Kidney epithelial cell (primary cell): ENCODE data around the gene GLIS1. TPM values are rescaled to one million over a fixed set of nuclear protein-coding genes. Genes with fewer than 3 reads are reported as not detected.

Experiments
- DNase-seq: peaks from one replicate; pipeline ENCODE4 v3.0.0-alpha.2; 2010; ENCODE audit warnings: low read depth
- H3K27me3 ChIP-seq: 2 replicates; pipeline ENCODE4 v1.6.0; 2011; ENCODE audit warnings: low read length; ENCODE audit not compliant: control insufficient read depth, insufficient read depth
- H3K36me3 ChIP-seq: 2 replicates; pipeline ENCODE4 v1.5.1; 2011; ENCODE audit warnings: low read length; ENCODE audit not compliant: control insufficient read depth, insufficient read depth
- H3K4me3 ChIP-seq: 2 replicates; pipeline ENCODE4 v1.5.1; 2011; ENCODE audit warnings: low read depth, mild to moderate bottlenecking, control low read depth, low read length
- total RNA-seq: library from RNA; depleted of rRNA; stranded (reverse); fragments of >200 nt; gene quantifications from 2 replicates; pipeline ENCODE4 v1.2.3, GENCODE V29; 2015
- TF ChIP-seq, protein P1 (sequence below): IDR thresholded peaks from 2 replicates; pipeline ENCODE4 v1.5.1; 2011; ENCODE audit warnings: mild to moderate bottlenecking, moderate library complexity, low read length, control low read depth, inconsistent platforms; ENCODE audit not compliant: insufficient read depth, poor library complexity, severe bottlenecking

Gene GLIS1
- total RNA-seq, 1 donor from 2014 or later = 0.63 TPM

DNA sequence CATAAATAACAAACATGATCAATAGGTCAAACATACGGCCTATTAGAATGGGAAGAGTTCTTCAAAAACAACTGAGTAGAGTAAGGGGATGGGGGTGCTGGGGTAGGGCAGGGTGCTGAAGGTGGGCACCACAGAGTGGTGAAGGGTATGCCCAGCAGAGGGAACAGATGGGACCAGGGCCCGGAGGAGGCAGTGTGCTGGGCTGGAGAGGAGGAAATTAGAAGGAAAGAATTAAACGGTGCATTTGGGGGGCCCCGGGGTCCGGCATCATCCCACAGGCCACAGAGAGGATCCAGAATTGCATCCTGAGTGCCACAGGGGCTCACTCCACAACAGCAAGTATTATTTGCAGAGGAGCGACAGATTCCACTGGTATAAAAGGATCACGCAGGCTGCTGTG, 94.5 kb downstream of the GLIS1 start:
- H3K36me3 ChIP-seq = no peaks in the 10 kb centered on the region
- no peak for DNase-seq
- TF ChIP-seq, protein P1, sequence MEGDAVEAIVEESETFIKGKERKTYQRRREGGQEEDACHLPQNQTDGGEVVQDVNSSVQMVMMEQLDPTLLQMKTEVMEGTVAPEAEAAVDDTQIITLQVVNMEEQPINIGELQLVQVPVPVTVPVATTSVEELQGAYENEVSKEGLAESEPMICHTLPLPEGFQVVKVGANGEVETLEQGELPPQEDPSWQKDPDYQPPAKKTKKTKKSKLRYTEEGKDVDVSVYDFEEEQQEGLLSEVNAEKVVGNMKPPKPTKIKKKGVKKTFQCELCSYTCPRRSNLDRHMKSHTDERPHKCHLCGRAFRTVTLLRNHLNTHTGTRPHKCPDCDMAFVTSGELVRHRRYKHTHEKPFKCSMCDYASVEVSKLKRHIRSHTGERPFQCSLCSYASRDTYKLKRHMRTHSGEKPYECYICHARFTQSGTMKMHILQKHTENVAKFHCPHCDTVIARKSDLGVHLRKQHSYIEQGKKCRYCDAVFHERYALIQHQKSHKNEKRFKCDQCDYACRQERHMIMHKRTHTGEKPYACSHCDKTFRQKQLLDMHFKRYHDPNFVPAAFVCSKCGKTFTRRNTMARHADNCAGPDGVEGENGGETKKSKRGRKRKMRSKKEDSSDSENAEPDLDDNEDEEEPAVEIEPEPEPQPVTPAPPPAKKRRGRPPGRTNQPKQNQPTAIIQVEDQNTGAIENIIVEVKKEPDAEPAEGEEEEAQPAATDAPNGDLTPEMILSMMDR = no peak

DNA sequence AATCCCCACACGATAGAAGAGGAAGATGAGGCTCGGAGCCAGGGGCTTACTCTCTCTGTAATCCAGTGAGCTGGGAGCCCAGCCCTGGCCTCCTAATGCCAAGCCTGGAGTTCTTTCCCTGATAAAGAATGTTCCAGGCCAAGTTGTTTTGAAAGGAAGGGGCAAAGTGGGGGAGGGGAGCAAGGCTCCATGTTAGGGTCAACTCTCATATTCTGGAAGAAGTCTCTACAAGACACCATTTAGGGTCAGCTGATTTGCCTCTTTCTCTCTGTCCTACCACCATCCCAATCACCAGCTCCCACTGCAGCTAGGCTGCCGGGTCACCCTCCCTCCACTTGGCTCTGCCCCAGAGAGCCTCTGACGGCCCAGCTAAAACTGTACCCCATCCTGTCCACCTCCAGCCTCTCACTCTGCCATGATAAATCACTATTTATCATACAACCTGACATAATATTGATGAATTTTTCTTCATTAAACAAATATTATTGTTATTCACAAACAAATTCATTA, 95.0 kb downstream of the GLIS1 start:
- TF ChIP-seq, protein P1 = no peak
- H3K4me3 ChIP-seq = no peak overlapping the region
- no peak for DNase-seq
- no peaks in the 10 kb centered on the region for H3K27me3 ChIP-seq
- no peaks in the 10 kb centered on the region for H3K36me3 ChIP-seq

More for the DNA sequence above, 94.5 kb downstream of the GLIS1 start:
- no peaks in the 10 kb centered on the region for H3K27me3 ChIP-seq
- H3K4me3 ChIP-seq = no peak overlapping the region

DNA sequence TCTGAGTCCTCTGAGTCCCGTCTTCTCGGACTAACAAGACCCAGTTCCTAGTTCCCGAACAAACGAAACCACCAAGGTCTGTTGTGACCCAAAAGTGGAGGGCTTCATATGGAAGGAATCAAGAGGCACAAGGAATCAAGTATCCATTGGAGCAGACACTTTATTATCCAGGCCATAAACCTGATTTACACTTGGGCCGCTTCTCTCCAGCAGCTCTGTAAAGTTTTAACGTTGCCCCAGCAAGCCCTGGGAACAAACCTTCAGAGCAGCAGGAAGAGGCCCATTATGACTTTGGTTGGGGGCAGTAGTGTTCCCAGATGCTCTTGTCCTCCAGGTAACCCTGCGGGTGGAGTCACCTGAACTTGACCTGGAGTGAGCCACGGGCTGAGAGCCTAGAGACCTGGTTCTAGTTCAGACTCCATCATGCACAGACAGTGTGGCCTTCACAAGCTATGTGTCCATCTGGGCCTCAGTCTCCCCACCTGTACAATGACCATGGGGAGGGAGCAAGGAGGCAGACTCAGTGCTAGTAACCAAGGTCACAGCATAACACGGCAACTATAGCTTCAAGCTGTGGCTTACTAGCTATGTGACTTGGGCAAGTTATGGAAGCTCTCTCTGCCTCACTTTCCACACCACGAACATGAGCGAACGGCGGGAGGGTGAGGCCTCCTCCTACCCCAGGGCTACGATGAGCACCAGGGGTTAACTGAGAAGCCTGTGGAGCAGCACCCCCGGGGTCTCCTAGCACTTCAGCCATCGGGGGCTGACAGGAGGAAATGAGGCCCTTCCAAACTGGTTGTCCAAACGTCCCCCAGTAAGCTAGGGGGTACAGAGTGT, 95.7 kb downstream of the GLIS1 start:
- H3K36me3 ChIP-seq = no peaks in the 10 kb centered on the region
- H3K27me3 ChIP-seq = no peaks in the 10 kb centered on the region
- no peak overlapping the region for H3K4me3 ChIP-seq
- TF ChIP-seq, protein P1 = no peak
- DNase-seq = no peak

DNA sequence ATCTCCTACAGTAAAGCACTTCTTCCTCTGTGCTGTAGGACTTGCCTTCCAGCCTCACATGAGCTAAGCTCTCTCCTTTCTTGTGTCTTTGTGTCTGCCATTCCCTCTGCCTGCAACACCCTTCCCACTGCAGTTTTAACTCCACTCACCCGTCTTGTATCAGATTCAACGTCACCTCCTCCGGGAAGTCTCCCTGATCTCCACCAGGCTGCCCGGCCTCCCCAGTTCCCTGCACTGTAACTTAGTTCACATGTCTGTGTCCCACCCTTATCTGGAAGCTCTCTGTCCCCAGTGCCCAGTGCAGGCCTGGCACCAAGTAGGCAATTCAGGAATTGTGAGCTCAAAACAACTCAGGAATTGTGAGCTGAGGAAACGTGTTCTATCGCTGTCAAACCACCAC, 96.4 kb downstream of the GLIS1 start:
- H3K36me3 ChIP-seq = no peaks in the 10 kb centered on the region
- no peaks in the 10 kb centered on the region for H3K27me3 ChIP-seq
- no peak overlapping the region for H3K4me3 ChIP-seq
- TF ChIP-seq, protein P1 = no peak
- DNase-seq = no peak

DNA sequence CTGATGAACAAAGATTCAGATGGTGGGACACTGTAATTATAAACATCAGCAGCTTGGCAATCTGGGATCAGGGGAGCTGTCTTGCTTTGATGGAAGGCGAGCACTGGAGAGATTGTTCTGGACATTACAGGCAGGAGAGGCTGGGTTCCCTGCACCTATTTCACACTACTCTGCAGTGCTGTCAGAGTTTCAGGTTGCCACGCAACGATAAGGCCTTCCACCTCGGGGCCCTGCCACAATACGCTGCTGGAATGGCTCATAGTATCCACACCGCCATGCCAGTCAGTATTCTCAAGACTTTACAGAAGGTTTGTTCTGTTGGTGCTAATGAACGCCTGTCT, 96.8 kb downstream of the GLIS1 start:
- H3K36me3 ChIP-seq = no peaks in the 10 kb centered on the region
- TF ChIP-seq, protein P1 = no peak
- no peak overlapping the region for H3K4me3 ChIP-seq
- DNase-seq = no peak
- no peaks in the 10 kb centered on the region for H3K27me3 ChIP-seq
